Embryonic facial prominence (tissue), 1 donor: ENCODE measurements around the gene SHISA2.

Source experiments
- DNase-seq: peaks from one replicate; pipeline ENCODE4 v3.0.0-alpha.2; 2016; ENCODE audit errors: extremely low spot score

SHISA2 gene

GRCh38 chr13:26048741-26049140, 3.1 kb downstream of the SHISA2 start:
- DNase-seq = no peak

- DNase-seq = no peak
Measured at GRCh38 chr13:26047040-26047439, 4.8 kb downstream of the SHISA2 start.

DNA sequence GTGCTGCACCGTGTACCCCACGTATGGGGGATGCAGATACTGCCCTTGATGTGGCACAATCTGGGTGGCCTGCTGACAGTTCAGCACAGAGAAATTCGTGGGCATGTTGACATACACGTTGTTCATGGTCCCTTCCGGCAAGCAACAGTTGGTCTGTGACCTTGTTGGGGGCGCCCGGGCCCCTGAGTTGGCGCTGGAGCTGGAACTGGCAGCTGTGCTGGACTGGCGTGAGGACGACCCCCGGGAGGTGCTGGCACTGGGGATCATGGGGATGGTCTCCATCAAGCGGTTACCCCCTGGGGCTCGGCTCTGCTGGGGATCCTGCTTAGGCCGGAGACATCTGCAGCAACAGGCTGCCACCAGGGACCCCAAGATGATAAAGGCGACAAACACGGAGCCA, 5.2 kb downstream of the SHISA2 start:
- DNase-seq = no peak

GRCh38 chr13:26045142-26045541, 6.7 kb downstream of the SHISA2 start:
- no peak for DNase-seq

DNA sequence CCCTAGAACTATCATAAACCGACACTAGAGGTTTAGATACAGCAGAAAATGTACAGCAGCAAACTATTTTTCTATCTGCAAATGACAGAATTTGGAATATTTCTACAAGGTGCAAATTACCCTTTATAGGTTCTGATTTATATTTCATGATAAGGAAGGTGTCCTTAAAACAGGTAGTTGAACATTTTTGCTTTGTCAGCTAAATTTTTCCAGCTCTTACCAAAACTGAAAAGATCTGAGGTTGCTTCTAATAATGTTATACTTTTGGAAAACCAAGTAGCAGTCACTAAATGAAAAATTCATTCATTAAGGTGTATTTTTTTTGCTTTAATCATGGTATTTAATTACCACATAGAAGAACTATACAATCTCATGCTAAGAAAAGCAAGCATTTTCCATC, 9.0 kb downstream of the SHISA2 start:
- DNase-seq = no peak

DNA sequence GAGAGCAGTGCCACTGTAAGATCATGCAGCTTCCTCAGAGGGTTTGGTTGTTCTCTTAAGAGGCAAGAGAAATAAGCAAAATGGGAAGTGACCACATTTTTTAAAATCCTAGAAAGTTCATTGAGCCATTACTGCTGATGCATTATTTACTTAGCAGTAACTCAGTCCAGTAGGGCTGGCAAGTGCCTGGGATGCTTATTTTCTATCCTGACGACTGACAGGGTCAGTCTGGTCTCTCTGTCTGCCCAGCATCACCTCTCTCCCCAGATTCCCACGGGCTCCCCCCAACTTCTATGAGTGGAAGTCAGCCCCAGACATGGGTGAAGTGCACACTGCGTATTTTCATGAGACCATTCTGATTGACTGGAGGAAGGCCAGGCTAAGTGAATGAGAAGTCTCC, 10.4 kb downstream of the SHISA2 start:
- DNase-seq = no peak

DNA sequence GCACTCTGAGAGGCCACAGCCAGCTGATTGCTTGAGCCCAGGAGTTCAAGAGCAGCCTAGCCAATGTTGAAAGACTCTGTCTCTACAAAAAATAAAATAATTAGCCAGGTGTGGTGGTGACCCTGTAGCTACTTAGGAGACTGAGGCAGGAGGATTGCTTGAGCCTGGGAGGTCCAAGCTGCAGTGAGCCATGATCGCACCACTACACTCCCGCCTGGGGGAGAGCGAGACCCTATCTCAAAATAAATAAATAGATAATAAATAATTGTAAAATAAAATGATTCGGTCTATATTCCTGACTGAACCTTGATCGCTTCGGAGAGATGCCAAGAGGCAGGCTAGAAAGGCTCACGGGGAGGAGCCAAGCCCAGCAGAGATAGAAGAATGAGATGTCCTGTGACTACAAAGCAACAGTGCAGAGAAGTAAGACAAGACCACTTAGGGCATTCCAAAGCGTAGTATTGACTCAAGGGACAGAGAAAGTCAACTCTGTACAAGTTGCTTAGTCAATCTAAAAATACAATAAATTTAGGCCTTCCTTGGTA, 12.8 kb downstream of the SHISA2 start:
- no peak for DNase-seq

DNA sequence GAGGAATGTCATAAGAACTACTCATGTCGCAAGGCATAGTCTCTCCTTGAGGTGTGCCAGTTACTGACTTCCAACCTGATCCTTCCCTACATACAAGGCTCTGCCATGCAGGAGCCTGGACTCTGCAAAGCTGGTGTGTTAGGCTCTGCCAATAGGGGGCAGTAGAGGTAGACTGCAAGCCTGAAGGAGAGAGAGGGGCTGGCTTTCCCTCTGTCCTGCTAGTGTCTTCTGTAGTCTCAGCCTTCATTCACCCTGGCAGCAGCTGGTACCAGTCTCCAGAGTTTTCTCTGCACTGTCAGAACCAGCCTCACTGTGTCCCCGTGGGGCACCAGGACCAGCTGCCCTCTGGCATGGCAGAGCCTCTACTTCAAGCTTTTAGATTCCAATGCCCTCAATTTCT, 14.5 kb downstream of the SHISA2 start:
- no peak for DNase-seq

GRCh38 chr13:26036383-26036782, 15.4 kb downstream of the SHISA2 start:
- no peak for DNase-seq

DNA sequence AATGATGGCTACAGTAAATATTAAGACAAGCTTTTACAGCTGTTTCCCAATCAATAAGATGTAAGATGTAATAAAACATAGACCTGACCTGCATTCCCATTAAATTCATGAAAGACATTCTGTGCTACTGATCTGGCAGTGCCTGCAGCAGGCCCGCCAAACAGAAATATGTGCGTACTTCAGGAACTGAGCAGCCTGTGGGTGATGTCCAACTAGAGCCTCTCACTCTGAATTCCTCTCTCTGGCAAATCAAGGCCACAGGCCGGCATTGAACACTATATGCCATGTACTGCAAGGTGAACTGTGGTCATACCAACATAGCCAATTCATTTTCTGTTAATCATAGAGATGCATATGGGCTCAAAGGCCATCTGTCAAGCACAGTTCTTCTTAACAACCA, 17.8 kb downstream of the SHISA2 start:
- no peak for DNase-seq

DNA sequence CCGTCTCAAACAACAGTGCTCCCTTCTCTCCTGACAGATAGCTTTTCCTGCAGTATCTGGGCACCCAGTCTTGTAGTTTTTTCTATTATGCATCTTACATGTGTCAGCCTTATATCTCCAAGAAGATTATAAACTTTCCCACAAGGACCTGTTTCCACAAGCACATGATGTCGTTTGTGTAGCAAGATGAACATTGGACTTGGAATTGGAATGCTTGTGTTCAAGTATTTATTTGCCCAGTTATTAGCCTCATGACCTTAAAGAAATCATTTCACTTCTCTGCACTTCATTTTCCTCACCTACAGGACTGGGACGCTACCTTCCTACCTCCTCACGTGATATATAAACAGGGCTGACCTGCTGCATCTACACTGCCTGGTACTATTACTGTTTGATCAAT, 21.5 kb downstream of the SHISA2 start:
- DNase-seq = no peak

GRCh38 chr13:26029581-26030136, 22.2 kb downstream of the SHISA2 start:
- DNase-seq = no peak

DNA sequence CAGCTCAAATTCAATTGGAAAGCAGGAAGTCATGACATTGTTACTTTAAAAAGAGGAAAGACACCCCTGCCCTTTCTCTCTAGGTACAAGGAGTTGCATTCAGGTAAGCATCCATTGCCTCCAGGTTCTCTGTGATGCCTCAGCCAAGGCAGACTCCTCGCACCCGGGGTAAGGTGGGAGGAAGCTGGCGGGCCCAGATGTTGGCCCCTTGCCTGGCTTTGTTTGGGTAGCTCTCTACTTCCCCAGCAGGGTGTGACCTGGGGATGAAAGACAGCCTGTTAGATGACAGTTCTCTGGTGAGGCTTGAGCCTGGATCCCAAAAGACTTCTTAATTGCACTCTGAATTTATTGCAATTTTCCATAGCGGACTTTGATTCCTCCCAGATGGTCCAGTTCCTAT, 25.6 kb downstream of the SHISA2 start:
- DNase-seq = no peak

GRCh38 chr13:26025771-26026170, 26.0 kb downstream of the SHISA2 start:
- no peak for DNase-seq

- DNase-seq = no peak
Measured at GRCh38 chr13:26025196-26025595, 26.6 kb downstream of the SHISA2 start.

- no peak for DNase-seq
Measured at GRCh38 chr13:26024558-26024957, 27.3 kb downstream of the SHISA2 start.

DNA sequence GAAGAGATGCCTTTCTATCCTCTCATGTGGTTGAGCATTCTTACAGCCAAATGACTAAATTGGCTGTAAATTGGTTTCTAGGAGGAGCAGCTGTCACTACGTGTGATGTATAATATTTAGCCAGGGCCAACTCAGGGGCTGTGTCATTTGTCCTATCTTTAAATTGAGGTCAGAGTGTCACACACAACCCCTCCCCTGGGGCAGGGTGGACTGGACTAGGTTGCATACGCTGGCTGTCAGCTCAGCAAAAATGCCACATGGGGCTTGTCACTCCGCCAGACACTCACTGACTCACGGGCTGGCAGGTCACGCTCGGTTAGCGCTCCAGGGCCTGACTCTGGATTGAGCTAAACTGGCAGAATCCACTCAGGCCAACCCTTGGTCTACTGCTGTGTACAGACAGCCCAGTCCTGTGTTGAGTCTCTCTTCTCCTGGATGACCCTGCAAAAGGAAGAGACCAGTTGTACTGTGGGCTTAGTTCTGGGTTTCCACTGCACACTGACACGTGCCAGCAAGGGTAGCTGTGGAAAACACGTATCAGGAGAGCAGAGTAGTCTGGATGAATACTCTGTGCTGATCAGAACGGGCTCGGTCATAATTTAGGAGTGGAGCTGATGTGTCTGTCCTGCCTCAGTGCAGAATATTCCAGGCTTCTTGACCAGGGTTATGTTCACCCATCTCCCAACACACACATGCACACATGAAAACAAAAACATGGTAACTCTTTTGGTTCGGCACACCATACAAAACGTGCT, 29.1 kb downstream of the SHISA2 start:
- DNase-seq = no peak

DNA sequence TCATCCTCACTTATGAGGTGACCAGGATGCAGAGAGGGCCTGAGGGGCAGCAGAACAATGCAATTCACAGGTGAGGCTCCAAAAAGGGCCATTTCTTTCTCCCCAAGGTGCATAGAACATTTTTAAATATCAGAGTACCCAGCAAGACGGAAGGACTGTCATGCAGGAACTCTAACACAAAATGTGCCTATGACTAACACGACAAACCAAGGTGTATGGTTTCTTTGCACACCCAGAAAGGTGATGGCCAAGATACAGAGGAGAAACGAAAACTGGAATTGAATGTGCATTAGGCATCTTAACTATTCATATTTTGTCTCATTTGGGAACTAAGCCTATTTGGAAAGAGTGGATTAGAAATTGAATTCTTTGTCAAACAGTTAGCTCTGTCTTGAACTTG, 29.9 kb downstream of the SHISA2 start:
- no peak for DNase-seq

- no peak for DNase-seq
Measured at GRCh38 chr13:26021516-26021915, 30.3 kb downstream of the SHISA2 start.

DNA sequence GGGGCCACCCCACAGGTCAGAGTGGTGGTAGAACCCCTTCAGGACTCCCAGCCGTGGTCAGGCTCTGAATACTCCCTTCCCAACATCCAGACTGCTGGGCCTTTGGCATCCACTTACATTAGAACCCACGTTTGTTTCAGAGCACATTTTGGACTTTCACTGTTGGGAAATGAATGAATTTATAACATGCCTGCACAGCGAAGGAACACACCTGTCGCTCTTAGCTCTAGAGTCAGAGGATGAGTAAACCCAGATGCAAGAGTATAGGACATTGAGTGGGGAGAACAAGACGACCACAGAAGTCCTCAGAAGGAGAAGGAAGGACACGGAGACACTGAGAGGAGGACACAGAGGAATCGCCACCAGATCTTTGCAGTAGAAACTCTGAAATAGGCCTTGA, 30.9 kb downstream of the SHISA2 start:
- DNase-seq = no peak

DNA sequence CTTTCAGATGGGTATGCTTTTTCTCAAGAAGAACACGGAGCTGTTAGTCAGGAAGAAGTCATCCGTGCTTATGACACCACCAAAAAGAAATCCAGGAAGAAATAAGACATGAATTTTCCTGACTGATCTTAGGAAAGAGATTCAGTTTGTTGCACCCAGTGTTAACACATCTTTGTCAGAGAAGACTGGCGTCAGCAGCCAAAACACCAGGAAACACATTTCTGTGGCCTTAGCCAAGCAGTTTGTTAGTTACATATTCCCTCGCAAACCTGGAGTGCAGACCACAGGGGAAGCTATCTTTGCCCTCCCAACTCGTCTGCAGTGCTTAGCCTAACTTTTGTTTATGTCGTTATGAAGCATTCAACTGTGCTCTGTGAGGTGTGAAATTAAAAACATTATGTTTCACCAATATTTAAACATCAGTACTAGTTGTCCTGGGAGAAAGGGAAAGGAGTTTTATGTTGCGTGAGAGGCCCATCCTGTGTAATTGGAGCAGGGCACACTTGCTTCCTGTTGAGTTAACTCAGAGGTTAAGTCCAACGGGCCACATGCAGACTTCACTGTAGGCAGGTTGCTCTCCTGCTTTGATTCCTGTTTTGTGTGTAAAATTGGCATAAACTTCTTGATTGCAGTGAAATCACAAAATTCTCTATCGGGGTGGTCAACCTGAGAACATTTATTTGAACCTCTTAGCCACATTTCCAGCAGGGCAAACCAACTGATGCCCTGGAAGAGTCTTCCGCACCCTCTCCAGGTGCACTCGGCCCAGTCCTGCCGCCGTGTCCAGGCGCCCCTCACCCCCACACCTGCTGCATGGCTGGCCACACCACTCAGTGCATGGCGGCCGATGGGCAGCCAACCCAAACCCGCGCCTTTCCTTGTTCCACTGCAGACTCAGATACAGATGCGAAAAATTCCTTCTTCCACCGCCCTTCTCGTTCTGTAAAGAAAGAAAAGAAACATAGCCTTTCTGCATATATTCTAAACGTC, 31.6 kb downstream of the SHISA2 start:
- no peak for DNase-seq

GRCh38 chr13:26019251-26019650, 32.6 kb downstream of the SHISA2 start:
- no peak for DNase-seq
